Nephron (organoid): ENCODE measurements around the gene RABIF.
A peak's percentile ranks its signal among the peaks of the same experiment; 100 is the strongest.
"Not testable (repeated sequence)": the region's sequence is repeated elsewhere in the genome, so short reads cannot be mapped to it uniquely, and the experiment has no call there.

Source experiments
- H3K27ac Mint-ChIP-seq, 3 experiments: 2 replicates each; pipeline ENCODE4 v1.8.0; 2020; ENCODE audit warnings: mixed read lengths in 3 of 3, mild to moderate bottlenecking in 2 of 3, moderate library complexity in 1 of 3
- H3K27me3 Mint-ChIP-seq: 2 replicates; pipeline ENCODE4 v1.8.0; 2021; ENCODE audit warnings: low read depth, mild to moderate bottlenecking, moderate library complexity, mixed read lengths
- H3K36me3 Mint-ChIP-seq: 2 replicates; pipeline ENCODE4 v1.8.0; 2020; ENCODE audit warnings: low read depth, mixed read lengths
- H3K4me1 Mint-ChIP-seq: 2 replicates; pipeline ENCODE4 v1.8.0; 2020; ENCODE audit warnings: mixed read lengths
- H3K4me3 Mint-ChIP-seq, 3 experiments: 2 replicates each; pipeline ENCODE4 v1.8.0; 2020; ENCODE audit warnings: mild to moderate bottlenecking in 3 of 3, mixed read lengths in 3 of 3, moderate library complexity in 2 of 3
- H3K9me3 Mint-ChIP-seq: 2 replicates; pipeline ENCODE4 v1.8.0; 2020; ENCODE audit warnings: mixed read lengths
- TF ChIP-seq, protein P1 (sequence below), 3 experiments: fragments of 200-600 bp; sonication (generic); IDR thresholded peaks; one replicate each; pipeline ENCODE4 v1.5.0; 2021; ENCODE audit warnings: antibody characterized with exemption in 3 of 3; ENCODE audit not compliant: unreplicated experiment in 3 of 3

RABIF gene

GRCh38 chr1:202888531-202889360 is at the start of gene RABIF:
Gene RABIF, minus strand, starts transcription at chr1:202889149. Its CDS starts 51 bp downstream, at chr1:202889098.
- peak within 1 kb of the TSS; percentile 91 to 96 (median 94) for H3K4me3 Mint-ChIP-seq
- peaks cover 8% of the 10 kb centered on the region for H3K4me1 Mint-ChIP-seq
- no peaks in the 10 kb centered on the region for H3K27me3 Mint-ChIP-seq
- H3K36me3 Mint-ChIP-seq, result peaks cover 17% of the 10 kb centered on the region
- TF ChIP-seq, protein P1, sequence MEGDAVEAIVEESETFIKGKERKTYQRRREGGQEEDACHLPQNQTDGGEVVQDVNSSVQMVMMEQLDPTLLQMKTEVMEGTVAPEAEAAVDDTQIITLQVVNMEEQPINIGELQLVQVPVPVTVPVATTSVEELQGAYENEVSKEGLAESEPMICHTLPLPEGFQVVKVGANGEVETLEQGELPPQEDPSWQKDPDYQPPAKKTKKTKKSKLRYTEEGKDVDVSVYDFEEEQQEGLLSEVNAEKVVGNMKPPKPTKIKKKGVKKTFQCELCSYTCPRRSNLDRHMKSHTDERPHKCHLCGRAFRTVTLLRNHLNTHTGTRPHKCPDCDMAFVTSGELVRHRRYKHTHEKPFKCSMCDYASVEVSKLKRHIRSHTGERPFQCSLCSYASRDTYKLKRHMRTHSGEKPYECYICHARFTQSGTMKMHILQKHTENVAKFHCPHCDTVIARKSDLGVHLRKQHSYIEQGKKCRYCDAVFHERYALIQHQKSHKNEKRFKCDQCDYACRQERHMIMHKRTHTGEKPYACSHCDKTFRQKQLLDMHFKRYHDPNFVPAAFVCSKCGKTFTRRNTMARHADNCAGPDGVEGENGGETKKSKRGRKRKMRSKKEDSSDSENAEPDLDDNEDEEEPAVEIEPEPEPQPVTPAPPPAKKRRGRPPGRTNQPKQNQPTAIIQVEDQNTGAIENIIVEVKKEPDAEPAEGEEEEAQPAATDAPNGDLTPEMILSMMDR (IDR thresholded peaks at IDR 0.05; ENCODE audit: unreplicated experiment in 3 of 3), result peak in 2 of 3 experiments; percentile 16 to 20
- H3K9me3 Mint-ChIP-seq, result no peaks in the 10 kb centered on the region
- H3K27ac Mint-ChIP-seq, result peak within 1 kb of the TSS; percentile 85 to 92 (median 92)

- TF ChIP-seq, protein P1 (IDR thresholded peaks at IDR 0.05; ENCODE audit: unreplicated experiment in 3 of 3), result no peak
- Mint-ChIP-seq H3K27ac (no peak overlapping the region), H3K27me3 (no peaks in the 10 kb centered on the region), H3K36me3 (peaks cover 35% of the 10 kb centered on the region), H3K4me1 (no peaks in the 10 kb centered on the region), H3K9me3 (peaks cover 7% of the 10 kb centered on the region), H3K4me3 (no peak overlapping the region)
Observed at GRCh38 chr1:202938287-202938925, 49.5 kb upstream of the RABIF start.

GRCh38 chr1:202936409-202936808 is 47.5 kb upstream of the RABIF start:
- Mint-ChIP-seq H3K9me3 (peaks cover 15% of the 10 kb centered on the region), H3K36me3 (peaks cover 17% of the 10 kb centered on the region)
- not testable (repeated sequence) for H3K4me3 Mint-ChIP-seq, H3K27ac Mint-ChIP-seq, H3K4me1 Mint-ChIP-seq, H3K27me3 Mint-ChIP-seq

- no peaks in the 10 kb centered on the region for H3K4me1 Mint-ChIP-seq
- TF ChIP-seq, protein P1 (IDR thresholded peaks at IDR 0.05; ENCODE audit: unreplicated experiment in 3 of 3), result no peak
- H3K27ac Mint-ChIP-seq, result no peak overlapping the region
- peaks cover 15% of the 10 kb centered on the region for H3K9me3 Mint-ChIP-seq
- H3K4me3 Mint-ChIP-seq, result no peak overlapping the region
- H3K27me3 Mint-ChIP-seq, result no peaks in the 10 kb centered on the region
- peaks cover 11% of the 10 kb centered on the region for H3K36me3 Mint-ChIP-seq
Observed at GRCh38 chr1:202935844-202936243, 46.9 kb upstream of the RABIF start.

DNA sequence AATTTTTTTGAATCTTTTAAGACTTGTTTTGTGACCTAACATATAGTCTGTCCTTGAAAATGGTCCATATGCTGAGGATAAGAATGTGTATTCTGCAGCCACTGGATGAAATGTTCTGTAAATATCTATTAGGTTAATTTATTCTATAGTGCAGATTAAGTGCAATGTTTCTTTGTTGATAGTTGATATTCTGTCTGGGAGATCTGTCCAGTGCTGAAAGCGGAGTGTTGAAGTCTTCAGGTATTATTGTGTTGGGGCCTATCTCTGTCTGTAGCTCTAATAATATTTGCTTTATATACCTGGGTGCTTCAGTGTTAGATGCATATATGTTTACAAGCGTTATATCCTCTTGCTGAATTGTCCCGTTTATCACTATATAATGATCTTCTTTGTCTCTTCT is 45.8 kb upstream of the RABIF start:
- Mint-ChIP-seq H3K27ac (no peak overlapping the region), H3K4me1 (no peaks in the 10 kb centered on the region), H3K27me3 (no peaks in the 10 kb centered on the region), H3K9me3 (peaks cover 15% of the 10 kb centered on the region), H3K36me3 (peaks cover 8% of the 10 kb centered on the region), H3K4me3 (no peak overlapping the region)
- TF ChIP-seq, protein P1 (IDR thresholded peaks at IDR 0.05; ENCODE audit: unreplicated experiment in 3 of 3), result no peak

GRCh38 chr1:202932476-202932875 is 43.5 kb upstream of the RABIF start:
- Mint-ChIP-seq H3K4me1 (no peaks in the 10 kb centered on the region), H3K36me3 (no peaks in the 10 kb centered on the region), H3K27ac (no peak overlapping the region), H3K9me3 (peaks cover 15% of the 10 kb centered on the region), H3K4me3 (no peak overlapping the region), H3K27me3 (no peaks in the 10 kb centered on the region)
- TF ChIP-seq, protein P1 (IDR thresholded peaks at IDR 0.05; ENCODE audit: unreplicated experiment in 3 of 3), result no peak
